ENCODE measurements around the gene SERINC3.

Gene SERINC3

DNA sequence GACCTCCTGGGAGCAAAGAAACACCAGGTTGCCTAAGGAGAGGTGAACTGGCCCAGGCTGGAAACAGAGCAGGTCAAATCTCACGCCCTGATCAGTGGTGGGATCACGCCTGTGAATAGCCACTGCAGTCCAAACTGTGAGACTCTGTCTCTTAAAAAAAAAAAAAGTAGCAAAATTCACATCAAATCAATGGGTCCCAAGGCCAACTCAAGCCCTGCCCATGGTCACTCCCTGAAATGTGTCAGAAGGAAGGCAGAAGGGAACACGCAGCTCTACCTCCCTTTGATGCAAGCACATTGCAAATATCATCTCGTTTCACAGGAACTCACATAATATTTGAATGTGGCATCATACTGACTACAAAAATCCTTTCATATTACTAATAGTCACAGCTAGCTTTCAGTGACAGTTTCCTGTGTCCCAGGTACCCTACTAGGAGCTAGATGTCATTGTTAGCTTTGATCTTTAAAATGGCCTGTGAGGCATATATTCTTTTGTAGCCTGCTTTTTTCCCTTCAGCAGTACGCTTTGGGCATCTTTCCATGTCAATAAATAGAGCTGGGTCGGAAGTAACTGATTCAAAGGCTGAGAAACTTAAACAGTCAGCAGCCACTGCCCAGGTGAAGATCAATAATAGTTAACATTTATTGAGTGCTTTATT lies 60.6 kb downstream of the SERINC3 start:
- Histone ChIP-seq H3K4me3 (ENCODE audit: low read depth, low read length) (no peak overlapping the region), H3K36me3 (ENCODE audit: control insufficient read depth, insufficient read depth, low read length) (no peaks in the 10 kb centered on the region), H3K27me3 (ENCODE audit: control insufficient read depth, insufficient read depth, low read length) (no peaks in the 10 kb centered on the region), H3K9me3 (ENCODE audit: control insufficient read depth, insufficient read depth, low read length) (no peaks in the 10 kb centered on the region), H3K4me1 (ENCODE audit: control insufficient read depth, insufficient read depth, low read length) (no peaks in the 10 kb centered on the region), H3K9ac (ENCODE audit: low read depth, low read length) (no peak overlapping the region)

DNA sequence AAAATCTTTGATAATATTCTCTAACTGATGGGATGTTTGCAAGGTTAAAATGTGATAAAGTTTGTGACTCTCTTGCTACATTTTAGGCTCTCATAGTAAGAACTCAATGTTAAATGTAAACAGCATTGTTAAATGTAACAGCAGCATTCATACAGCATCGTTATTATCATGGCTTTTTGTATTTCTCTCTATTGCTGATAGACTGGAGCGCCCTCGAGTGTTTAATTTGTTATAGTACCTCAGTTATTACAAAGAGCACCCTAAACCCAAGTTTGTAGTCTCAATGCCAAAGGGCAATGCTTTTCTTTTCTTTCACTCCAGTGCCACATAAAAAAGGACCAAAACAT lies 61.1 kb downstream of the SERINC3 start:
- Histone ChIP-seq H3K4me3 (ENCODE audit: low read depth, low read length) (no peak overlapping the region), H3K9me3 (ENCODE audit: control insufficient read depth, insufficient read depth, low read length) (no peaks in the 10 kb centered on the region), H3K36me3 (ENCODE audit: control insufficient read depth, insufficient read depth, low read length) (no peaks in the 10 kb centered on the region), H3K4me1 (ENCODE audit: control insufficient read depth, insufficient read depth, low read length) (no peaks in the 10 kb centered on the region), H3K9ac (ENCODE audit: low read depth, low read length) (no peak overlapping the region), H3K27me3 (ENCODE audit: control insufficient read depth, insufficient read depth, low read length) (no peaks in the 10 kb centered on the region)

DNA sequence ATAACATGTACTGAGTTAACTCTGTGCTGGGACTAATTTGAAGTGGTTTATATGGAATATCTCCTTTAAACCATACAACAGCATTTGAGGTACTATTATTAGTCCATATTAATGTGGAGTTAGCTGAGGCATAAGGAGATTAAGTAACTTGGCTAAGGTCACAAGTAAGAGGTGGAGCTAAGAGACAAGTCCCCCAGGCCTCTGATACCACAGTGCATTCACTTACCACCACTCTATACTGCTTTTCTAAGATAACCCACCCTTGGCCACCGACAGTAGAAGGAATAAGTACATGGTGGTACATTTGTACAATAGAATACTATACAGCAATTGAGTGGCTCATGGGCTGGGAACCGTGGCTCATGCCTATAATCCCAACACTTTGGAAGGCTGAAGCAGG lies 62.6 kb downstream of the SERINC3 start:
- Histone ChIP-seq H3K4me1 (ENCODE audit: control insufficient read depth, insufficient read depth, low read length) (no peaks in the 10 kb centered on the region), H3K9ac (ENCODE audit: low read depth, low read length) (no peak overlapping the region), H3K27me3 (ENCODE audit: control insufficient read depth, insufficient read depth, low read length) (no peaks in the 10 kb centered on the region), H3K4me3 (ENCODE audit: low read depth, low read length) (no peak overlapping the region), H3K36me3 (ENCODE audit: control insufficient read depth, insufficient read depth, low read length) (no peaks in the 10 kb centered on the region), H3K9me3 (ENCODE audit: control insufficient read depth, insufficient read depth, low read length) (no peaks in the 10 kb centered on the region)

DNA sequence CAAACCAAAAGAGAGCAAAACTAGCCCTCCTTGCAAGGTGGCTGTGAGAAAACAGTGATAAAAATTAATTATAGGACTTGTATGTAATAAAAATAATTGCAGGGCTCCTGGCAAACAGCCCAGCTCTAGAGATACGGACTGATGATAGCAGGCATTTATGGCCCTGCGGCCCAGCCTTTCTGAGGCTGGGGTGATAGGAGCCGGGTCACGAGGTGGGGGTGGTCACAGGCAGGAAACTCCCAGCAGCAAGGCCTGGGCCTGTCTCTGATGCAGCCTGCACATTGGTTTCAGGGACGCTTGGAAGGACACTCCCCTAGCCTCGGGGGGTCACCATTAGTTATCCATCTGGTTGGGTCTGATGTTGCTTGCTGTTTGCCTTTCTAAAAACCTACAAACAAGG lies 64.9 kb downstream of the SERINC3 start:
- H3K9me3 ChIP-seq (ENCODE audit: control insufficient read depth, insufficient read depth, low read length) = no peaks in the 10 kb centered on the region
- H3K4me3 ChIP-seq (ENCODE audit: low read depth, low read length) = no peak overlapping the region
- H3K27me3 ChIP-seq (ENCODE audit: control insufficient read depth, insufficient read depth, low read length) = no peaks in the 10 kb centered on the region
- H3K9ac ChIP-seq (ENCODE audit: low read depth, low read length) = no peak overlapping the region
- H3K36me3 ChIP-seq (ENCODE audit: control insufficient read depth, insufficient read depth, low read length) = no peaks in the 10 kb centered on the region
- H3K4me1 ChIP-seq (ENCODE audit: control insufficient read depth, insufficient read depth, low read length) = no peaks in the 10 kb centered on the region

DNA sequence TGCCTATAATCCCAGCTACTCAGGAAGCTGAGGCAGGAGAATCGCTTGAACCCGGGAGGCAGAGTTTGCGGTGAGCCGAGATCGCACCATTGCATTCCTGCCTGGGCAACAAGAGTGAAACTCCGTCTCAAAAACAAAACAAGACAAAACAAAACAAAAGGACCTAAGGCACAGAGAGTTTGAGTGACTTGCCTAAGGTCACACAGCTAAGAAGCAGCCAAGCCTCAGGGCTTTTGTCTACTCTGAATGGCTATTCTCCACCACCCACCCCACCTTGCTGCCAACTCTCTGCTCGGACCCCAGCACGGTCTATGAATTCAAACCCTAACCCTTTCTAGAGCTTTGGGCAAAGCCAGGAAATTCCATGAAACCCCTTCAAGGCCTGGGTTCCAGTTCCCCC lies 65.3 kb downstream of the SERINC3 start:
- H3K9ac ChIP-seq (ENCODE audit: low read depth, low read length) = no peak overlapping the region
- H3K27me3 ChIP-seq (ENCODE audit: control insufficient read depth, insufficient read depth, low read length) = no peaks in the 10 kb centered on the region
- no peak overlapping the region for H3K4me3 ChIP-seq (ENCODE audit: low read depth, low read length)
- H3K9me3 ChIP-seq (ENCODE audit: control insufficient read depth, insufficient read depth, low read length) = no peaks in the 10 kb centered on the region
- no peaks in the 10 kb centered on the region for H3K36me3 ChIP-seq (ENCODE audit: control insufficient read depth, insufficient read depth, low read length)
- no peaks in the 10 kb centered on the region for H3K4me1 ChIP-seq (ENCODE audit: control insufficient read depth, insufficient read depth, low read length)

DNA sequence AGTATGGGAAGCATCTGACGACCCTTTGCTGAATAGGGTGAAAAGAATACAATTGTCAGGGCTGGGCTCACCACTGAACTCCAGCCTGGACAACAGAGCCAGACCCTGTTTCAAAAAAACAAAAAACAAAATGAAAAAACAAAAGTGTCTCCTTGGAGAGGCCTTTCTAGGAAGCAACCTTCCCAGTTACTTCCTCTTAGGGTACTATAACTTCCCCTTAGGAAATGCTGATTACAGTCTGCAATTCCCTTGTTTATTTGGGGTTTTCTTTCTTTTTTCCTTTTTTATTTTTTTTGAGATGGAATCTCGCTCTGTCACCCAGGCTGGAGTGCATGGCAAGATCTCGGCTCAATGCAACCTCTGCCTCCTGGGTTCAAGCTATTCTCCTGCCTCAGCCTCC lies 66.7 kb downstream of the SERINC3 start:
- no peaks in the 10 kb centered on the region for H3K4me1 ChIP-seq (ENCODE audit: control insufficient read depth, insufficient read depth, low read length)

DNA sequence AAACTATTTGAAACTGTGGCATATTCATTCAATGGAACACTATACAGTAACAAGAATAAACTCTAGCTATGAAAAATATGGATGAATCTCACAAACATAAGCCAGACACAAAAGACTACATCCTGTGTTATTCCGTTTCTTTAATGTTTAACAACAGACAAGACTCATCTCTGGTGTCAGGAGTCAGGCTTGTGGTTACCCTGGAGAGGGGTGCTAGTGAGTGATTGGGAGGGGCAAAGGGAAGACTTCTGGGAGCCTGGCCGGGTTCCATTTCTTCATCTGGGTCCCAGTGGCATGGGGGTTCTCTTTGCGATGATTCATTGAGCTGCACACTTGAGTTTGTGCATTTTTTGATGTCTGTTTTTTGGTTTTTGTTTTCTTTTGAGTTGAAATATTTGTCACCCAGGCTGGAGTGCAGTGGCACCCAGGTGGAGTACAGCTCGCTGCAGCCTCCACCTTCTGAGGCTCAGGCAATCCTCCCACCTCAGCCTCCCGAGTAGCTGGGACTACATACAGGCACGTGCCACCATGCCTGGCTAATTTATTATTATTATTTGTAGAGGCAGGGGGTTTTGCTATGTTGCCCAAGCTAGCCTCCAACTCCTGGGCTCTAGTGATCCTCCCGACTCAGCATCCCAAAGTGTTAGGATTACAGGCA lies 67.4 kb downstream of the SERINC3 start:
- H3K9me3 ChIP-seq (ENCODE audit: control insufficient read depth, insufficient read depth, low read length) = no peaks in the 10 kb centered on the region
- no peaks in the 10 kb centered on the region for H3K27me3 ChIP-seq (ENCODE audit: control insufficient read depth, insufficient read depth, low read length)
- no peak overlapping the region for H3K4me3 ChIP-seq (ENCODE audit: low read depth, low read length)
- H3K36me3 ChIP-seq (ENCODE audit: control insufficient read depth, insufficient read depth, low read length) = no peaks in the 10 kb centered on the region
- H3K9ac ChIP-seq (ENCODE audit: low read depth, low read length) = no peak overlapping the region
- no peaks in the 10 kb centered on the region for H3K4me1 ChIP-seq (ENCODE audit: control insufficient read depth, insufficient read depth, low read length)

More for the DNA sequence above, 66.7 kb downstream of the SERINC3 start:
- Histone ChIP-seq H3K36me3 (ENCODE audit: control insufficient read depth, insufficient read depth, low read length) (no peaks in the 10 kb centered on the region), H3K9me3 (ENCODE audit: control insufficient read depth, insufficient read depth, low read length) (no peaks in the 10 kb centered on the region), H3K4me3 (ENCODE audit: low read depth, low read length) (no peak overlapping the region), H3K9ac (ENCODE audit: low read depth, low read length) (no peak overlapping the region), H3K27me3 (ENCODE audit: control insufficient read depth, insufficient read depth, low read length) (no peaks in the 10 kb centered on the region)

DNA sequence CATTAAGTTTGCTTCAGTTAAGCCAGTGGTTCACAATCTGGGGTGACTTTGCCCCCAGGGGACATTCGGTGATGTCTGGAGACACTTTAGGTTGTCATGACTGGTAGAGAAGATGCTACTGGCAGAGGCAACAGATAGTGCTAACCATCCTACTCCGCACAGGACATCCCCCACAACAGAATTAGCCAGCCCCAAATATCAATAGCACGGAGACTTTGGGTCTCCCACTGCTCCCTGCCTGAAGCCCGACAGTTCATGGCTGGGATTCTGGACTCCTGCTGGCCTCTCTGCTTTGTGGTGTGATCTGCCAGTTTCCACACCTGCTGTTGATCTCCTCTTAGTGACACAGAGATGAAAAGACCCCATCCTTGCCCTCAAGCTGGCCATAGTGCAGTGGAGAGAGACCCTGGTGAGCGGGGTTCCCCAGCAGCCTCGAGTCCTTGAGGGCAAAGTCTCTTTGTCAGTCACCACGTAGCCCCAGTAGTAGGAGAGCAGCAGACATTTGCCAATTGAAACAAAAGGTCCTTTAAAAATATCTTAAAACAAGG lies 70.9 kb downstream of the SERINC3 start:
- no peaks in the 10 kb centered on the region for H3K9me3 ChIP-seq (ENCODE audit: control insufficient read depth, insufficient read depth, low read length)
- H3K9ac ChIP-seq (ENCODE audit: low read depth, low read length) = no peak overlapping the region
- H3K4me1 ChIP-seq (ENCODE audit: control insufficient read depth, insufficient read depth, low read length) = no peaks in the 10 kb centered on the region
- H3K4me3 ChIP-seq (ENCODE audit: low read depth, low read length) = no peak overlapping the region
- no peaks in the 10 kb centered on the region for H3K36me3 ChIP-seq (ENCODE audit: control insufficient read depth, insufficient read depth, low read length)
- no peaks in the 10 kb centered on the region for H3K27me3 ChIP-seq (ENCODE audit: control insufficient read depth, insufficient read depth, low read length)

DNA sequence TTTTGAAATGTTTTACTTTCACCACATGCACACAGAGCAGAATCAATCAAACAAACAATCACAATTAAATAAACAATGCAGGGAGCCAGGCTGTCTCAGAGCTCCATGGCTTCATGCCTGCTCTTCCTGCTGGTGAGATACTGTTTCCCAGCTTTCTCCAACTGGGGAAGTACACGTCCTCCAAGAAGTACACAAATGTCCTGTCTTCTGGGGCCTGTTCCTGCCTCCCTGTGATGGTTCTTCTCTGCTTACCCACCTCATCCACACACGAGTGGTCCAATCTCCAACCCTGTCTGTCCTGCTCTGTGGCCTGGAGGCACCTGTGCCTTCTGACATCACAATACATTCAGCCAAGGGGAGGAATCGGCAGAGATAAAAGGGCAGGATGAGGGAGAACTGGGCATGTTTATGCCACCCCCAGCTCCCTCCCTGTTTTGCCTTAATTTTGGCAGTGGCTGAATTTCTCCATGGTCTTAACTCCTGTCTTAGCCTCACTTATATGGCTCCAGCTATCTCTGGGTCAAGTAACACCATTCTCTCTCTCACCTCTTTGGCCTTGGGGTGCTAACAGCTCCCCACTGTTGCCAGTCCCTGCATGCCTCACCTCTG lies 71.5 kb downstream of the SERINC3 start:
- H3K4me1 ChIP-seq (ENCODE audit: control insufficient read depth, insufficient read depth, low read length) = no peaks in the 10 kb centered on the region
- no peak overlapping the region for H3K4me3 ChIP-seq (ENCODE audit: low read depth, low read length)

DNA sequence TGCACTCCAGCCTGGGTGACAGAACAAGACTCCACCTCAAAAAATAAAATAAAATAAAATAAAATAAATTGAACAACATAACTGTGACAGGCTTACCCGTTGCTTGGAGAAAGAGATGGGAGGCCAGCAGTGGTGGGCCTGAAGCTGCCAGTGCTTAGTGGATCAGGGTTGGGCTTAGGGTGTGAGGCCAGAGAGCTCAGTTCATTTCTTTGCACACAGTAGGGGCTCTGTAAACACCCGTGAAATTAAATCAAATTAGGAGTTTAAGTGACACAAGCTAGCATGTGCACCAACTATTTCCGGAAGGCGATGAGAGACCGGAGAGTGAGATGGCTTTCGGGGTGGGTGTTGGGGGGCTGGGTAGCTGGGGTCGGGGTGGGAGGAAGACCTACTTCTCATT lies 72.0 kb downstream of the SERINC3 start:
- no peaks in the 10 kb centered on the region for H3K27me3 ChIP-seq (ENCODE audit: control insufficient read depth, insufficient read depth, low read length)
- no peaks in the 10 kb centered on the region for H3K36me3 ChIP-seq (ENCODE audit: control insufficient read depth, insufficient read depth, low read length)
- no peak overlapping the region for H3K9ac ChIP-seq (ENCODE audit: low read depth, low read length)
- H3K9me3 ChIP-seq (ENCODE audit: control insufficient read depth, insufficient read depth, low read length) = no peaks in the 10 kb centered on the region
- no peak overlapping the region for H3K4me3 ChIP-seq (ENCODE audit: low read depth, low read length)
- H3K4me1 ChIP-seq (ENCODE audit: control insufficient read depth, insufficient read depth, low read length) = no peaks in the 10 kb centered on the region

More for the DNA sequence above, 71.5 kb downstream of the SERINC3 start:
- Histone ChIP-seq H3K36me3 (ENCODE audit: control insufficient read depth, insufficient read depth, low read length) (no peaks in the 10 kb centered on the region), H3K9ac (ENCODE audit: low read depth, low read length) (no peak overlapping the region), H3K9me3 (ENCODE audit: control insufficient read depth, insufficient read depth, low read length) (no peaks in the 10 kb centered on the region), H3K27me3 (ENCODE audit: control insufficient read depth, insufficient read depth, low read length) (no peaks in the 10 kb centered on the region)

DNA sequence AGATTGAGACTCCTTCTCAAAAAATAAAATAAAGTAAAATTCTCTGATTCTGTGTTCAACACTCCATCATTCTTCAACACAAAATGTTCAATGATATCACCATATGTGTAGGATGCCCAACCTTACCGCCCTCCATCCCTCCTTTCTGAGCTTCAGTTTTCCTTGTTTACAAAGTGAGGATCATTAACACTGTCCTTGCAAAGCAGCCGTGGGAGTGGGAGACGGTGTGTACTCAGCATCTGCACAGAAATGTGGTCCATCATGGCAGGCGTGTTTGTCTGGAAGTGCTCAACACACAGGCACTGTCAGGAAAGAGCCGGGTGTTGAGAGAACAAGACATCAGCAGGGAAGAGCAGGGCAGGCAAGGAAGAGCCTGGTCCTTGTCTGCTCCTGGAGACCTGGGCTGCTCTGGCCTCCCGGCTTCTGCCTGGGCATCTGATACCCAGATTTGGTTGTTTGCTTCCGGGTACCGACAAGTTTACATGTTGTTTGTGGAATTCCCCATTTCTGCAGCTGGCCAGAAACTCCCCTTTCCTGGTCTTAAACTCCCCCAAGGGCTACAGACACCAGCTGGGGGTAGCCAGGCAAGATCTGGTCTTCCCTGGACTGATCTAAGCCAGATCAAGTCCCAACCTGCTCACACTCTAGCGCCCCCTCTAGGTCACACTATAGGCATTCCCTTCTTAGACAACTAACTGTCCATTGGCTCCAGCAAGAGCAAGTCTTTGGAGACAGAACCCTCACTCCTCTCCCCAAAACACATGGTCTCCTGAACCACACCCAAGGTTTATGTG lies 72.9 kb downstream of the SERINC3 start:
- Histone ChIP-seq H3K4me1 (ENCODE audit: control insufficient read depth, insufficient read depth, low read length) (no peaks in the 10 kb centered on the region), H3K36me3 (ENCODE audit: control insufficient read depth, insufficient read depth, low read length) (no peaks in the 10 kb centered on the region), H3K9me3 (ENCODE audit: control insufficient read depth, insufficient read depth, low read length) (no peaks in the 10 kb centered on the region), H3K4me3 (ENCODE audit: low read depth, low read length) (no peak overlapping the region), H3K27me3 (ENCODE audit: control insufficient read depth, insufficient read depth, low read length) (no peaks in the 10 kb centered on the region), H3K9ac (ENCODE audit: low read depth, low read length) (no peak overlapping the region)

Measured in iPS-15b (cell line).